Brain pericyte (primary cell): ENCODE results near the gene AASS.

Experiments
- DNase-seq: peaks from one replicate; pipeline ENCODE4 v3.0.0-alpha.2; 2012; ENCODE audit warnings: low read depth, low spot score

The AASS gene

DNA sequence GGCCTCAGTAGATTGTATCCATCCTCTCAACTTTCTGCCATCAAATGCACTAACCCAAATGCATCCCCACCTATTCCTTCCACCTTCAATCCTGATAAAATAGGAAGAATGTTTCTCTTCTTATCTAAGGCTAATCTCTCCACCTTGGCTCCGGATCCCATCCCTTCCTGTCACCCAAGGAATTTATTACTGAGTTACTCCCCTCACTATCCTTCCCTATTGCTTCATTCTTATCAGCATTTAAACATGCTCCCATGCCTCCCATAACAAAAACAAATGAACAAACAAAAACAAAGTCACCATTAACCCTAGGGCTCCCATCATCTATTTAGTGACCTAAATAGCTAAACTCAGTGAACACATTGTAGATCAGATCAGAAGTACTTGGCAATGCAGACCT lies 25.3 kb downstream of the AASS start:
- DNase-seq = no peak

GRCh38 chr7:122103064-122103463 lies 41.0 kb downstream of the AASS start:
- DNase-seq = no peak

GRCh38 chr7:122100021-122100420 lies 44.0 kb downstream of the AASS start:
- DNase-seq = no peak

- no peak for DNase-seq
Measured at GRCh38 chr7:122095642-122096041, 48.4 kb downstream of the AASS start.

DNA sequence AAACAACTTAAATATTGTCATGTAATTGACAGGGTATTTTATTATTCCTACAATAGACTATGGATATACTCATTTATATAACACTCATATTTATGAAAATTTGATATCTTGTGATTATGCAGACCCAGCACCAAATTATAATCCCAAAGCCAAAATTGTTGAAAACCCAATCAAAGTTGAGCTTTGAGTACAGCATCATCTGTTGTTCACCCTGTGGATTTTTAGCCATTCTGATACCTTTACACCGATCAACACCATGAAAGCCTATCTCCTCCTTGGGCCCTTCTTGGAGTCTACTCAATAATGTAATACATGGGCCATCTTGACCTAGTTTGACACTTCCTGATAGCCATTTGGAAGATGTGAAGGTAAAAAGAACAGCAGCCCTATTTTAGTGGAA lies 49.5 kb downstream of the AASS start:
- no peak for DNase-seq

DNA sequence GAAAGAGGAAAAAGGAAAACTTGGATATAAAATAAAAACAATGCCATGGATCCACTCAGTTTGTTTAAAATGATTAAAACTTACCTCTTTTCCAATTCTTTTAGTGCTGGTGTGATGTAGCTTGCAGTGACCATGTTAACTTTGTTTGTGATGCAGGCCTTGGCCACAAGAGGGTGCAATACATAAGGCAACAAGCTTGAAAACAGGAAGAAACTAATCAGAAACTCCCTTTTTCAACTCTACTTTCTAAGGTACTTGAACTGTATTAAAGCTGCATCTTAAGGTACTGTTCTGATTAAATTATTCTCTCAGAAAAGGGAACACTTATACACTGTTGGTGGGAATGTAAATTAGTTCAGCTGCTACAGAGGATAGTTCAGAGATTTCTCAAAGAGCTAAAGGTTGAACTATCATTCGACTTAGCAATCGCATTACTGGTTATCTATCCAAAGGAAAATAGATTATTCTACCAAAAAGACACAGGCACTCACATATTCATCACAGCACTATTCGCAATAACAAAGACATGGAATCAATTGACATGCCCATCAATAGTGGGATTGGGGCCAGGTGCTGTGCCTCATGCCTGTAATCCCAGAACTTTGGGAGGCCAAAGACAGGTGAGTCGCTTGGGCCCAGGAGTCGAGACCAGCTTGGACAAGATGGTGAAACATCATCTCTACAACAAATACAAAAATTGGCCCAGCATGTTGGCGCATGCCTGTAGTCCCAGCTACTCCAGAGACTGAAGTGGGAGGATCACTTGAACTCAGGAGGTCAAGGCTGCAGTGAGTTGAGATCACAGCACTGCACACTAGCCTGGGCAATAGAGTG lies 50.9 kb downstream of the AASS start:
- peak; percentile 36 for DNase-seq

DNA sequence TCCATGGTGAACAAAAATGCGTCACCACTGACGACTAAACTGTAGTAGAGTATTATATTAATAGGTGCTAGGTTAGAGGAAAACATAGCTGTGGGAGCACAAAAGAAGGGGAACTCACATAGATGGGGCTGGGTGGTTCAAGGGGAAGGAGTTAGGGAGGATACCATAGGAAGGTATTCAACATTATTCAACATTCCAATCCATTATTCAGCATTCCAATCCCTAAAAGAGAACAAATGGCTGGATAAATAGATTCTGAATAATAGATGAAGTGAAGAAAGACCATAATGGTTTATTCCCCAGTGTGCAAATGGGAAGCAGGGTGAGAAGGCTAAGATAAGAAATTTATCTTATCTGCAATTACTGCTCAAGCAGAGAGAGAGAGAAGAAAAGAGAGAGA lies 61.4 kb downstream of the AASS start:
- DNase-seq = no peak

GRCh38 chr7:122082160-122082559 lies 61.9 kb downstream of the AASS start:
- DNase-seq = no peak

- no peak for DNase-seq
Measured at GRCh38 chr7:122073635-122074034, 70.4 kb downstream of the AASS start.

- DNase-seq = no peak
Measured at GRCh38 chr7:122072924-122073599, 71.0 kb downstream of the AASS start.

- no peak for DNase-seq
Measured at GRCh38 chr7:122072272-122072671, 71.8 kb downstream of the AASS start.

DNA sequence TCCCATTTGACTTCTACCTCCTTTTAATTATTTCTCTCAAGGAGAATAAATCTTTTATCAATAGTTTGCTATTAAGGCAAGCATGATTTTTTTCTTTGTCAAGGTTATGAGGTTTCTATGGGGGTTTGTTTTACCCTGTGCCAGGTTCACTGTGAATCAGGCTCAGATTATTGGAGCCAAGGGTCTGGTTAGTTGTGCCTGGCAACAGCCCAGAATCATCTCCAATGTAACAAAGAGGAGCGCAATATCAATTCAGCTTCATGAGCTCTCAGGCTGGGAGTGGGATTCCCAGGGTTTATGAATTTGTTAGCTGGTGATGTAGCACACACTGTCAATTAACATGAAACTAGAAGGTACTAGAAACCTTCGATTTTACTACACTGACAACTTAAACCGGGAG lies 73.2 kb downstream of the AASS start:
- DNase-seq = no peak

DNA sequence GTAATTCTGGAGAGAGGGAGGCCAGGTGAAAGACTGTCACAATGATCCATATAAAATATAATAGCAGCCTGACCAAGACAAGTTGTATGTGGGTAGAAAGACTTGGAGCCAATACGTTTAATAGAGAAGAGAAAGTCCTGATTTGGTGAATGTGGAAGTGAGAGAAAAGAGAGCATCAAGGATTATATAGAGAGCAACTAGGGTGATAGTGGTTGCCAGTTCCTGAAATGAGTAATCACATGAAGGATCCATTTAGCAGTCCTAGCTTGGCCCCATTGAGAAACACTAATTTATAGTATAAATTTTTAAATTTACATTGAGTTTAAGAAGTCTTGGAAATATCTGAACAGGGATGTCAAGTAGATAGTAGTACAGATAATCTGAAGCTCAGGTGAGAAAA lies 74.0 kb downstream of the AASS start:
- no peak for DNase-seq

DNA sequence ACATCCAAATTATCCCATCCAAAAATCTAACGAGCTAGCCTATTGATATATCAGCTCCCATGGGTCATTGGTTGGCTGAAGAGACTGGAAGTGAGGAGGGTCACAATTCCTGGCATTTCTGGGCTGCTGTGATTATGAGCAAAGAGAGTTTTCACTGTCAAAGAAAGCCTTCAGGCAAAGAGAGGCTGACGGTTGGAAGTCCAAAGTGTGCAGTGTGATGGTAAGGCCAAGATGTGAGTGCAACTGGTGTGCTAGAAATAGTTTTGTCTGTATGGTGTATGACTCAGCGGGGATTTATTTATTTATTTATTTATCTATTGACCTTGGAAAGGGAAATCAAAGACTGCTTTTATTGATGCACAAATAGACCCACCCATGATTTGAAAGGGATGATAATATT lies 75.0 kb downstream of the AASS start:
- no peak for DNase-seq

- DNase-seq = no peak
Measured at GRCh38 chr7:122068046-122068445, 76.0 kb downstream of the AASS start.

DNA sequence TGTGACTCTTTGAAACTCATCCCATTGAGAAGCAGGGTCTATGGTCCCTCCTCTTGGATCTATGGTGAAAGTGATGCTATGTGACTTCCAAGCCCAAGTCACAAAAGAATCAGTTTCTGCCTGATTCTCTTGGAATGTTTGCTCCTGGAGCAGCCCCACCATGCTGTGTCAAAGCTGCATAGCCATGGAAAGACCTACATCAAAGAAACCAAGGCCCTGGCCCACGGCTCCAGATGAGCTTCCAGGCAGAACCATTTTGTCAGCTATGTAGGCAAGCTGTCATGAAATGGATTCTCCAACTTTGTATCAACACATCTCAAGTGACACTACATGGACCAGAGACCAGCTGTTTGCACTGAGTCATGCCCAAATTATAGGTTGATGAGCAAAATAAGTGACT lies 77.0 kb downstream of the AASS start:
- no peak for DNase-seq

GRCh38 chr7:122064971-122065370 lies 79.1 kb downstream of the AASS start:
- DNase-seq = no peak

GRCh38 chr7:122063146-122063545 lies 80.9 kb downstream of the AASS start:
- DNase-seq = no peak

DNA sequence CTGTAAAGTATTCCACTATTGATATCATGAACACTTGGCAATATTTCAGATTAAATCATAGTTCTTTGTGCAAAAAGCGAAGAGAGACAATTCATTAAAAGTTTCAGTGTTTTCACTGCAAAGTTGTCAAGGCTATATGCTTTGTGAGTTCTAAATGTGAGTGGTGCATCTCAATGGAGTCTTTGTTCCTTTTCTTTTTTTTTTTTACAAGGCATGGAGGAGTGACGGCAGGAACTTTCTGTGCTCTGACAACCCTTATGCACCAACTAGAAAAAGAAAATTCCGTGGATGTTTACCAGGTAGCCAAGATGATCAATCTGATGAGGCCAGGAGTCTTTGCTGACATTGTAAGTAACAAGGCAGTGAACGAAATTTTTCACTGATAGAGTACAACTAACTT lies 84.5 kb downstream of the AASS start:
- DNase-seq = no peak

GRCh38 chr7:122056977-122057376 lies 87.1 kb downstream of the AASS start:
- no peak for DNase-seq

DNA sequence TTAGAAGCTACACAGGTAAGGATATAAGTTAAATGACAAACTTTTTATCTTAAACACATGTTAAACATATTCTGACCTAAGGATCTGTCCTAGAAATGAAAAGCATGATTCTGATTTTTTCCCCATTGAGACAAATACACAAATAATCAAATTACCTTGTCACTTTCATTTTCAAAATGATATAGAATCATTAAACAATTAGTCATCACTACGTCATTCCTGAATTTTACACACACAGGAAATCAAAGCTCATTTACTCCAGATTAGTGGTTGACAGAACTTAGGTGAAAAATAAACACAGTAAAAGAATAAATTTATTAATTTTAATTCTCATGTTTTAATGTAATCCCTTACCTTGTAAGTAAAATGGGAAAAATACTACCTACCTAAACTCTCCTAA lies 89.0 kb downstream of the AASS start:
- no peak for DNase-seq

GRCh38 chr7:122054393-122054792 lies 89.7 kb downstream of the AASS start:
- DNase-seq = no peak

DNA sequence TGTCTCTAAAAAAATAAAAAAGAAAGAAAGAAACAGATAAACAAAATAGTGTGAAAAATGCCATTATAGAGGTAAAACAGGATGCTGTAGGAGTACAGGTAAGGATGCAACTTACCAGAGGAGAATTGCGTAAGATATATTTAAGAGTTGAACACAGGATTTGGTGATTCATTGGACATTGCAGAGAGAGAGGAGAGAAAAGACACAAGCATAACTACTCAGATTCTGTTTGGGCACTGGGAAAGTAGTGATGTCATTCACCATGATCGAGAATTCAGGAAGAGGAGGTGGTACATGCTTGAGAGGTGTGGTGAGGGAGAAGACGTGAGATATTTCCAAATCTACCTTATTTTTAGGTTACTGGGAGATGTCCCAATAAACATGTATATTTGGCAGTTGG lies 97.6 kb downstream of the AASS start:
- no peak for DNase-seq
